Occipital lobe (tissue), 2 donors: ENCODE results near the gene MRPS35. TPM values are rescaled to one million over a fixed set of nuclear protein-coding genes. Genes with fewer than 3 reads are reported as not detected.
A peak's percentile ranks its signal among the peaks of the same experiment; 100 is the strongest.

Source experiments
- DNase-seq: peaks from one replicate; lab custom pipeline; 2025; lab: John Stamatoyannopoulos, UW
- total RNA-seq: library from RNA; depleted of rRNA; stranded (reverse); fragments of >200 nt; gene quantifications from one replicate; pipeline ENCODE4 v1.2.3, GENCODE V29; 2014

MRPS35 gene
- 81.9 TPM for total RNA-seq

GRCh38 chr12:27710592-27711316 is at the start of gene MRPS35:
MRPS35 (plus strand) TSS chr12:27710832; CDS start chr12:27710844, 12 bp downstream.
- peak; percentile 84 for DNase-seq

GRCh38 chr12:27665704-27666103 is 44.9 kb upstream of the MRPS35 start:
- DNase-seq = no peak

GRCh38 chr12:27666510-27666909 is 44.1 kb upstream of the MRPS35 start:
- no peak for DNase-seq

- DNase-seq = no peak
These were observed 43.1 kb upstream of the MRPS35 start for GRCh38 chr12:27667540-27667939.

- no peak for DNase-seq
These were observed 38.6 kb upstream of the MRPS35 start for GRCh38 chr12:27672051-27672450.

- no peak for DNase-seq
These were observed 38.0 kb upstream of the MRPS35 start for GRCh38 chr12:27672643-27673042.

GRCh38 chr12:27673101-27673718 is 37.4 kb upstream of the MRPS35 start:
- DNase-seq = no peak

GRCh38 chr12:27674989-27675388 is 35.6 kb upstream of the MRPS35 start:
- no peak for DNase-seq

GRCh38 chr12:27680619-27681018 is 30.0 kb upstream of the MRPS35 start:
- DNase-seq = no peak

- no peak for DNase-seq
These were observed 28.1 kb upstream of the MRPS35 start for GRCh38 chr12:27682534-27682933.

- no peak for DNase-seq
These were observed 25.4 kb upstream of the MRPS35 start for GRCh38 chr12:27685274-27685673.

GRCh38 chr12:27686147-27686546 is 24.5 kb upstream of the MRPS35 start:
- no peak for DNase-seq

GRCh38 chr12:27688671-27689070 is 22.0 kb upstream of the MRPS35 start:
- no peak for DNase-seq

GRCh38 chr12:27689558-27690180 is 21.0 kb upstream of the MRPS35 start:
- no peak for DNase-seq

- DNase-seq = no peak
These were observed 17.2 kb upstream of the MRPS35 start for GRCh38 chr12:27693403-27693802.

- no peak for DNase-seq
These were observed 14.9 kb upstream of the MRPS35 start for GRCh38 chr12:27695556-27696292.

- no peak for DNase-seq
These were observed 14.4 kb upstream of the MRPS35 start, which contains the start of gene REP15 for GRCh38 chr12:27696293-27696652. REP15 (plus strand) TSS chr12:27696447; CDS start chr12:27696563, 116 bp downstream.

GRCh38 chr12:27696864-27697564 is 13.6 kb upstream of the MRPS35 start:
- DNase-seq = no peak

GRCh38 chr12:27703720-27704452 is 6.7 kb upstream of the MRPS35 start:
- DNase-seq = no peak

- no peak for DNase-seq
These were observed 5.4 kb upstream of the MRPS35 start for GRCh38 chr12:27705263-27705662.

GRCh38 chr12:27707216-27707615 is 3.4 kb upstream of the MRPS35 start:
- no peak for DNase-seq
